OCI-LY1 (cell line): ENCODE results near the gene POLD2.

Experiments used
- H2AFZ ChIP-seq: fragments of 200-600 bp; sonication (generic), shearing (Covaris generic); 2 replicates; pipeline ENCODE4 v1.6.0; 2014; ENCODE audit warnings: antibody characterized with exemption, mild to moderate bottlenecking, low read length
- H3F3A ChIP-seq: fragments of 200-600 bp; sonication (generic), shearing (Covaris generic); 2 replicates; pipeline ENCODE4 v1.6.0; 2014; ENCODE audit warnings: mild to moderate bottlenecking, antibody characterized with exemption, low read length, moderate library complexity; ENCODE audit not compliant: insufficient read depth
- H3K27ac ChIP-seq: fragments of 200-600 bp; sonication (generic); 2 replicates; pipeline ENCODE4 v1.5.1; 2014; ENCODE audit warnings: low read length, mixed run types, mild to moderate bottlenecking, low read depth; ENCODE audit not compliant: poor library complexity, severe bottlenecking
- H3K27me3 ChIP-seq: fragments of 200-600 bp; sonication (generic); 2 replicates; pipeline ENCODE4 v1.6.0; 2014; ENCODE audit warnings: antibody characterized with exemption, mild to moderate bottlenecking, low read length, moderate library complexity; ENCODE audit not compliant: insufficient read depth
- H3K36me3 ChIP-seq: fragments of 200-600 bp; sonication (generic); 2 replicates; pipeline ENCODE4 v1.6.1; 2014; ENCODE audit warnings: mild to moderate bottlenecking, antibody characterized with exemption, low read length, moderate library complexity, mixed read lengths; ENCODE audit not compliant: insufficient read depth
- H3K4me1 ChIP-seq: fragments of 200-600 bp; sonication (generic); 2 replicates; pipeline ENCODE4 v1.5.1; 2014; ENCODE audit warnings: mild to moderate bottlenecking, low read length, moderate library complexity; ENCODE audit not compliant: insufficient read depth, severe bottlenecking
- H3K4me2 ChIP-seq: fragments of 200-600 bp; sonication (generic), shearing (Covaris generic); 2 replicates; pipeline ENCODE4 v1.6.1; 2014; ENCODE audit warnings: low read length
- H3K4me3 ChIP-seq: fragments of 200-600 bp; sonication (generic); 2 replicates; pipeline ENCODE4 v1.5.1; 2014; ENCODE audit warnings: low read length, low read depth, mild to moderate bottlenecking, mixed read lengths; ENCODE audit not compliant: poor library complexity, severe bottlenecking
- H3K79me2 ChIP-seq: fragments of 200-600 bp; shearing (Covaris generic); 2 replicates; pipeline ENCODE4 v1.6.1; 2016; ENCODE audit warnings: mixed run types, low read length, mixed read lengths; ENCODE audit not compliant: insufficient read depth
- H3K9ac ChIP-seq: fragments of 200-600 bp; sonication (generic), shearing (Covaris generic); 2 replicates; pipeline ENCODE4 v1.6.1; 2014; ENCODE audit warnings: mild to moderate bottlenecking, low read length, mixed read lengths
- H3K9me2 ChIP-seq: fragments of 200-600 bp; sonication (generic), shearing (Covaris generic); 2 replicates; pipeline ENCODE4 v1.6.1; 2014; ENCODE audit warnings: low read depth, mild to moderate bottlenecking, low read length, mixed read lengths
- H3K9me3 ChIP-seq: fragments of 200-600 bp; shearing (Covaris generic); 2 replicates; pipeline ENCODE4 v1.6.1; 2014; ENCODE audit warnings: low read length, mixed read lengths
- H4K20me1 ChIP-seq: fragments of 200-600 bp; sonication (generic), shearing (Covaris generic); 2 replicates; pipeline ENCODE4 v1.6.0; 2016; ENCODE audit warnings: mild to moderate bottlenecking, low read length; ENCODE audit not compliant: insufficient read depth
- CTCF ChIP-seq: fragments of 200-600 bp; sonication (generic), shearing (Covaris generic); IDR thresholded peaks from 2 replicates; pipeline ENCODE4 v1.5.1; 2017; ENCODE audit warnings: mild to moderate bottlenecking, antibody characterized with exemption, low read length, moderate library complexity, mixed read lengths
- EZH2 ChIP-seq: fragments of 200-600 bp; sonication (generic), shearing (Covaris generic); IDR thresholded peaks from 2 replicates; pipeline ENCODE4 v1.8.0; 2017; ENCODE audit warnings: borderline replicate concordance, mixed run types, mild to moderate bottlenecking, antibody characterized with exemption, low read length, moderate library complexity, mixed read lengths

Gene POLD2

GRCh38 chr7:44153948-44154335 lies 30.6 kb upstream of the POLD2 start:
- Histone ChIP-seq H3K27me3 (no peaks in the 10 kb centered on the region), H3K9me3 (no peaks in the 10 kb centered on the region), H3K4me1 (no peaks in the 10 kb centered on the region), H2AFZ (no peak overlapping the region), H4K20me1 (no peaks in the 10 kb centered on the region), H3K4me3 (no peak overlapping the region), H3K9me2 (no peaks in the 10 kb centered on the region), H3K27ac (no peak overlapping the region), H3K9ac (no peak overlapping the region), H3K79me2 (no peaks in the 10 kb centered on the region), H3F3A (no peaks in the 10 kb centered on the region), H3K36me3 (no peaks in the 10 kb centered on the region), H3K4me2 (no peak overlapping the region)
- no peak for TF ChIP-seq EZH2
- TF ChIP-seq CTCF = no peak

GRCh38 chr7:44152971-44153947 lies 29.9 kb upstream of the POLD2 start:
- peak; percentile 23; the same call in 1 of the 2 replicates for TF ChIP-seq CTCF
- no peak for TF ChIP-seq EZH2
- no peaks in the 10 kb centered on the region for H3K79me2 ChIP-seq
- no peak overlapping the region for H3K4me2 ChIP-seq
- H4K20me1 ChIP-seq = no peaks in the 10 kb centered on the region
- no peaks in the 10 kb centered on the region for H3K27me3 ChIP-seq
- H2AFZ ChIP-seq = no peak overlapping the region
- no peak overlapping the region for H3K4me3 ChIP-seq
- H3K4me1 ChIP-seq = no peaks in the 10 kb centered on the region
- no peaks in the 10 kb centered on the region for H3F3A ChIP-seq
- H3K9me3 ChIP-seq = no peaks in the 10 kb centered on the region
- H3K9ac ChIP-seq = no peak overlapping the region
- no peaks in the 10 kb centered on the region for H3K9me2 ChIP-seq
- no peak overlapping the region for H3K27ac ChIP-seq
- H3K36me3 ChIP-seq = no peaks in the 10 kb centered on the region

- H3K27me3 ChIP-seq = no peaks in the 10 kb centered on the region
- H4K20me1 ChIP-seq = no peaks in the 10 kb centered on the region
- H3K4me1 ChIP-seq = no peaks in the 10 kb centered on the region
- no peak overlapping the region for H3K9ac ChIP-seq
- TF ChIP-seq CTCF = no peak
- TF ChIP-seq EZH2 = no peak
- H3F3A ChIP-seq = no peaks in the 10 kb centered on the region
- no peaks in the 10 kb centered on the region for H3K9me3 ChIP-seq
- no peak overlapping the region for H2AFZ ChIP-seq
- no peaks in the 10 kb centered on the region for H3K79me2 ChIP-seq
- H3K9me2 ChIP-seq = no peaks in the 10 kb centered on the region
- H3K4me3 ChIP-seq = no peak overlapping the region
- H3K27ac ChIP-seq = no peak overlapping the region
- no peaks in the 10 kb centered on the region for H3K36me3 ChIP-seq
- H3K4me2 ChIP-seq = no peak overlapping the region
Measured at GRCh38 chr7:44151956-44152355, 28.6 kb upstream of the POLD2 start.
